ENCODE results near the gene POGLUT2.

POGLUT2 gene

GRCh38 chr13:102761071-102761470, 37.7 kb downstream of the POGLUT2 start:
- no peak for DNase-seq

DNA sequence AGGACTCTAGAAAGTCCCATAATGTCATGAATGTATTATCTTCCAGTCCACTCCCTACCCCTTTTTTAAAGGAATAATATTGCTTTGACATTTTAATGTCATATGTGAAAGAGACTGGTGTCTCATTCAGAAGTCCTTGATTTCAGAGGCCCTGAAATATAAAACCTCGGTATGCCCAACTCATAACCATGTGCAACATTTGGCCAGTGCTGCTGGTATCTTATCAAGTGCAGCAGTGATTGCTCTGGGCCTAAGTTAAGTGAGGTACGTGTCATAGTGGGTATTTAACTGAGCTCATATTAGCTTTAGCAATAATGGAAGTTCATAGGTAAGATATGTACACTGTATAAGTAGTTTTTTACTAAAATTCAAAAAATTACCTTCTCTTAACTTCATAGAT, 39.9 kb downstream of the POGLUT2 start:
- no peak for DNase-seq

DNA sequence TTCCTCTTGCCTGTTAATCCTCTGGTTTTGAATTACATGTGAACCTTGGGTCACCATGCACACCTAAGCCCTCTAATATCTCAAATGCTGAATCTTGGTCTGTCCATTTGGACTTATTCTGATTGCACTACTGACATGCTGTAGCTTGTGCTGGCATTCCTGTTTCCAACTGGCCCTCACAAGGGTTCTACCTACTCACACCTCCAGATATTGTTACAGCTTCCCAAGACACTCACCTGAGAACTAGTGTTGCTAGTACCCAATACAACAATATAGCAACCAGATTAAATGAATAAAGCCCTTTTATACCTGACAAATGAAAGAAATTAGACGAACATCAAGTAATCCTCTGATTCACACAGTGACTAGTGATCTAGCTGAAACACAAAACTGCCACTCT, 41.8 kb downstream of the POGLUT2 start:
- DNase-seq, result no peak

DNA sequence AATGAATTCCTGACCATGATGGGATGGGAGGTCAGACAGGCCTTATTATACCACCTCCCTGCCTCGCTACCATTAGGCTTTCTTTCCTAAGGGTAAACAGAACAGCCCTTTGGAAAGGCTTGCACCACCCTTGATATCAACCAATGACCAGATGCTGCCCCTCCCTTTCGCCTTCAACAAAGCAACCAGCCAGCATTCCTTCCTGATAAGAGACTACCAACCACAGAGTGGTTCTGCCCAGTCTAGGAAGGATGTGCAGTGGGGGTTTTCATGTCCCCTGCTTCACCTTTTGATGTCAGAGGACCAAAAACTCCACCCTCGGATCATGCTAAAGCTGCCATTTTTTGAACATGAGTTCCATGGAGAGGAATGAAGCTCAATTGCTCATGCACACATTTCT, 46.9 kb downstream of the POGLUT2 start:
- no peak for DNase-seq

DNA sequence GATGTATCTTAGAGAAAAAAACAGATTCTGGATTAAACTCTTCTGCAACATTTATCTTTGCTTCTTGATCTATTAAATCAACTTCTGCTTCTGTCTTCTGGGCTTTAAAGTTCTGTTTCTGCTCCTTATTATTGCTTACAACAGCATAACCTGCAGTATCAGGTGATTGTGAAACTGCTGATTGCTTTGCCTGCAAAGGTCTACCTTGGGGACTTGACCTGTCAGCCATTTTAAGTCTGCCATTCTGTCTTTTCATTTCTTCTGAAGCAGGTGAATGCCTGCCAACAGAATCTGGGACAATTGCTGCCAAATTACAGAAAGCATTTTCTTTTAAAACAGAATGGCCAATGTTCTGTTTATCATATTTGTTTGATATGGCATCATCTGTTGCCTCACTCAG, 56.3 kb downstream of the POGLUT2 start:
- no peak for DNase-seq

DNA sequence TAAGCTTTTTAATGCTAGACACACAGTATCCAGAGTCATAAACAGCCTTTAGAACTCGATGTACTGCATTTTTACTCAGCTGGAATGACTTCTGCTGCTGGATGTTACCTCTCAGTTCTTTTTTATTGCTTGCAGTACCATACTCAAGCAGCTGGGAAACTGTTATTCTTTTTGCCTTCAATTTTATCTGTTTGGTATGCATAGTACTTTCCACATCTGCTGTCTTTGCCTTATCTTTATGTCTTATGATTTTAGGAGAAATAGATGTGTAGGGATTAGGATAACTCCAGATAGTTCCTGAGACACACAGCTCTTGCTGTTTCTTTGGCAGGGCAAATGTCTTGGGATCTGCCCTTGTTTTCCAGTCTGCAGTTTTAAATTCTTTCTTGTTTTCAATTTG, 56.7 kb downstream of the POGLUT2 start:
- DNase-seq, result no peak
